ENCODE results near the gene RNF115. TPM values are rescaled to one million over a fixed set of nuclear protein-coding genes. Genes with fewer than 3 reads are reported as not detected.
"Not testable (repeated sequence)": the region's sequence is repeated elsewhere in the genome, so short reads cannot be mapped to it uniquely, and the experiment has no call there.

RNF115 gene
- total and polyA plus RNA-seq, 2 donors (not counting 3 experiments of a cell fraction or from before 2014, with no cell fraction given), result 7.6 to 17.3 TPM

GRCh38 chr1:145818095-145818494 is 5.8 kb downstream of the RNF115 start:
- POLR2A ChIA-PET; H3K36me3 ChIP-seq (ENCODE audit: control insufficient read depth in 2 of 2, extremely low read depth in 1 of 2, insufficient read depth in 2 of 2, low read length in 2 of 2); DNase-seq (ENCODE audit: low read depth, low spot score); H3K27ac ChIP-seq (ENCODE audit: insufficient read depth, low read depth, low read length); intact Hi-C loops (cut with micrococcal nuclease); H3K9me3 ChIP-seq (replicated peaks; ENCODE audit: control insufficient read depth, insufficient read depth, low read length); H3K9me1 ChIP-seq (replicated peaks; ENCODE audit: control insufficient read depth, extremely low read depth, insufficient read depth, low read length); H3K4me1 ChIP-seq (ENCODE audit: control insufficient read depth, extremely low read depth, insufficient read depth, low read length); BruUV-seq (replicated peaks); H3K27me3 ChIP-seq (ENCODE audit: control insufficient read depth in 2 of 2, insufficient read depth in 2 of 2, low read length in 2 of 2); H3K4me2 ChIP-seq (ENCODE audit: insufficient read depth, low read length); dilution Hi-C loops (cut with MboI; ENCODE audit: extremely low pct_ligation_motif_present, low sequenced_read_pairs); H2AFZ ChIP-seq (ENCODE audit: low read depth, low read length); H3K4me3 ChIP-seq (replicated peaks in 1 of 3; ENCODE audit: insufficient read depth in 1 of 3, low read depth in 1 of 3, low read length in 3 of 3); FAIRE-seq; H4K20me1 ChIP-seq (replicated peaks; ENCODE audit: control insufficient read depth, extremely low read depth, insufficient read depth, low read length); H3K9ac ChIP-seq (replicated peaks; ENCODE audit: extremely low read depth, insufficient read depth, low read length); CTCF ChIA-PET: not testable (repeated sequence)
- H3K79me2 ChIP-seq (ENCODE audit: control insufficient read depth, insufficient read depth, low read length), result peaks cover 14% of the 10 kb centered on the region

GRCh38 chr1:145812977-145813810 is 10.7 kb downstream of the RNF115 start:
- H3K27me3 ChIP-seq (ENCODE audit: control insufficient read depth in 2 of 2, insufficient read depth in 2 of 2, low read length in 2 of 2); H3K27ac ChIP-seq (ENCODE audit: insufficient read depth, low read depth, low read length); H2AFZ ChIP-seq (ENCODE audit: low read depth, low read length); H3K9me1 ChIP-seq (replicated peaks; ENCODE audit: control insufficient read depth, extremely low read depth, insufficient read depth, low read length); H4K20me1 ChIP-seq (replicated peaks; ENCODE audit: control insufficient read depth, extremely low read depth, insufficient read depth, low read length); H3K9me3 ChIP-seq (replicated peaks; ENCODE audit: control insufficient read depth, insufficient read depth, low read length); H3K9ac ChIP-seq (replicated peaks; ENCODE audit: extremely low read depth, insufficient read depth, low read length); H3K4me3 ChIP-seq (replicated peaks in 1 of 3; ENCODE audit: insufficient read depth in 1 of 3, low read depth in 1 of 3, low read length in 3 of 3); BruUV-seq (replicated peaks); dilution Hi-C loops (cut with MboI; ENCODE audit: extremely low pct_ligation_motif_present, low sequenced_read_pairs); H3K36me3 ChIP-seq (ENCODE audit: control insufficient read depth in 2 of 2, extremely low read depth in 1 of 2, insufficient read depth in 2 of 2, low read length in 2 of 2); DNase-seq (ENCODE audit: low read depth, low spot score); H3K4me2 ChIP-seq (ENCODE audit: insufficient read depth, low read length); CTCF ChIA-PET; intact Hi-C loops (cut with micrococcal nuclease); FAIRE-seq; H3K4me1 ChIP-seq (ENCODE audit: control insufficient read depth, extremely low read depth, insufficient read depth, low read length); POLR2A ChIA-PET: not testable (repeated sequence)
- peaks cover 11% of the 10 kb centered on the region for H3K79me2 ChIP-seq (ENCODE audit: control insufficient read depth, insufficient read depth, low read length)
